Fibroblast of skin of back (primary cell): Measurements from ENCODE around the gene CFAP107.
"Not testable (repeated sequence)": the region's sequence is repeated elsewhere in the genome, so short reads cannot be mapped to it uniquely, and the experiment has no call there.

Experiments
- DNase-seq: peaks from one replicate; pipeline ENCODE4 v3.0.0-alpha.2; 2013

CFAP107 gene

GRCh38 chr1:12781488-12781887, 35.5 kb downstream of the CFAP107 start:
- DNase-seq, result not testable (repeated sequence)

- not testable (repeated sequence) for DNase-seq
These were observed 37.8 kb downstream of the CFAP107 start for GRCh38 chr1:12783783-12784182.

- DNase-seq, result peak; percentile 12
These were observed 38.7 kb downstream of the CFAP107 start for GRCh38 chr1:12784729-12785128.

- not testable (repeated sequence) for DNase-seq
These were observed 45.1 kb downstream of the CFAP107 start, which contains the start of gene PRAMEF1 for GRCh38 chr1:12791097-12791496. Gene PRAMEF1 (plus strand): TSS chr1:12791397. CDS start chr1:12793228, 1,831 bp downstream.

- no peak for DNase-seq
These were observed 52.9 kb downstream of the CFAP107 start for GRCh38 chr1:12798911-12799310.

- no peak for DNase-seq
These were observed 53.7 kb downstream of the CFAP107 start for GRCh38 chr1:12799730-12800129.

- no peak for DNase-seq
These were observed 63.9 kb downstream of the CFAP107 start for GRCh38 chr1:12809933-12810332.

- DNase-seq, result peak; percentile 27
These were observed 64.8 kb downstream of the CFAP107 start for GRCh38 chr1:12810691-12811408.

- no peak for DNase-seq
These were observed 65.4 kb downstream of the CFAP107 start for GRCh38 chr1:12811409-12811784.
